MG63 (cell line): ENCODE measurements around the gene OPALIN. TPM values are rescaled to one million over a fixed set of nuclear protein-coding genes. Genes with fewer than 3 reads are reported as not detected.

Experiments
- DNase-seq: peaks from one replicate; pipeline ENCODE4 v3.0.0-alpha.2; 2020
- H3K27me3 ChIP-seq: fragments of 250-450 bp; sonication (Bioruptor Pico); 2 replicates; pipeline ENCODE4 v1.5.1; 2020; ENCODE audit warnings: mild to moderate bottlenecking, moderate library complexity
- H3K36me3 ChIP-seq: fragments of 250-450 bp; sonication (Bioruptor Pico); 2 replicates; pipeline ENCODE4 v1.5.1; 2020; ENCODE audit warnings: mild to moderate bottlenecking, moderate library complexity
- H3K4me3 ChIP-seq: fragments of 250-450 bp; sonication (Bioruptor Pico); 2 replicates; pipeline ENCODE4 v1.5.1; 2020; ENCODE audit warnings: mild to moderate bottlenecking, moderate library complexity
- H3K9me3 ChIP-seq: fragments of 250-450 bp; sonication (Bioruptor Pico); 2 replicates; pipeline ENCODE4 v1.5.1; 2020; ENCODE audit warnings: mild to moderate bottlenecking, moderate library complexity
- total RNA-seq: library from RNA; depleted of rRNA; stranded (reverse); fragments of >200 nt; shearing (Covaris generic); gene quantifications from 2 replicates; pipeline ENCODE4 v1.2.3, GENCODE V29; 2014; ENCODE audit warnings: low replicate concordance; rRNA removed

The OPALIN gene
- total RNA-seq, 1 experiment from 2014 or later = not detected

DNA sequence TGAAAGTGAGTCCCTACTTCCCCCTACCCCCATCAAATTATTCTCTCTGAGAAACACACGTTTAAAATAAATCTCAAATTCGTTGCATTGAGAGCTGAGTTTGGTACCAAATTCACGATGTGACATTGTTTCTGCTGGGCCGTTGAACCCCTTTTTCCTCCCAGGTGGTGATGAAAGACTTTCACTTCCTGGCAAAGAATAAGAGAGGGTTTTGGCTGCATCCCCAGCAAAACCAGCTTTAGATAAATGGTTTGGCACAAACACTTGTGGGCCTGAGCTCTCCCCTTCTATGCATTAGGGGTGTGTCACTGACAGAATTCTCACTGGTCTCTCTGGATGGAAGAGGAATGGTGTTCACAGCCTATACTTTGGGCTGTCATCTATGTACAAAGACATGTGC, 63.3 kb downstream of the OPALIN start:
- Histone ChIP-seq H3K4me3 (no peak overlapping the region), H3K36me3 (no peaks in the 10 kb centered on the region), H3K27me3 (peaks cover 5% of the 10 kb centered on the region; the same call in 1 of the 2 replicates), H3K9me3 (no peaks in the 10 kb centered on the region)
- no peak for DNase-seq

Other genes with a start within 250 kb of the OPALIN start
- 1.4 and 2.0 TPM in 2 replicates for gene ZNF518A, start 228.7 kb downstream of the OPALIN start, total RNA-seq
- gene BLNK, start 87.4 kb downstream of the OPALIN start, total RNA-seq = not detected in 2 replicates
- gene DNTT, start 54.6 kb downstream of the OPALIN start, total RNA-seq = not detected in 2 replicates
- gene TLL2, start 154.9 kb upstream of the OPALIN start, total RNA-seq = not detected in 2 replicates
- gene TM9SF3, start 228.0 kb upstream of the OPALIN start, total RNA-seq = 28.2 and 45.5 TPM in 2 replicates